Measurements from ENCODE around the gene AKT3.

AKT3 gene

GRCh38 chr1:243730487-243731150 lies 119.4 kb downstream of the AKT3 start:
- no peak for DNase-seq

DNA sequence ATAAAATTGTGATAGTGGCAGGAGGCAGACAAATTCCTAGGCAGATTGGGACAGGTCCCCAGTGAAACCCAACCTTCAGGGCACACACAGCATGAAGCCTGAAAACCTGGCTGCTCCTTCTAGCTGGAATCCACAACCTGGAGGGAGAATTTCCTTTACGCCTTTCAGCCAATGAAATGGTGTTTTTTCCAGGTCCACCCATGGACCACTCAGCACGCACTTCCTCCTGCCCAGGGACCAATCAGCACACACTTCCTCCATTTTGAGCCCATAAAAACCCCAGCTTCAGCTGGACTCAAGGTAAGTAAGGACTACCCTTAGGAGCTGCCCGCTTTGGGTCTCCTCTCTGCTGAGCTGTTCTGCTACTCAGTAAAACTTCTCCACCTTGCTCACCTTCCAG lies 120.1 kb downstream of the AKT3 start:
- DNase-seq: no peak

GRCh38 chr1:243727503-243728203 lies 122.4 kb downstream of the AKT3 start:
- DNase-seq: no peak

DNA sequence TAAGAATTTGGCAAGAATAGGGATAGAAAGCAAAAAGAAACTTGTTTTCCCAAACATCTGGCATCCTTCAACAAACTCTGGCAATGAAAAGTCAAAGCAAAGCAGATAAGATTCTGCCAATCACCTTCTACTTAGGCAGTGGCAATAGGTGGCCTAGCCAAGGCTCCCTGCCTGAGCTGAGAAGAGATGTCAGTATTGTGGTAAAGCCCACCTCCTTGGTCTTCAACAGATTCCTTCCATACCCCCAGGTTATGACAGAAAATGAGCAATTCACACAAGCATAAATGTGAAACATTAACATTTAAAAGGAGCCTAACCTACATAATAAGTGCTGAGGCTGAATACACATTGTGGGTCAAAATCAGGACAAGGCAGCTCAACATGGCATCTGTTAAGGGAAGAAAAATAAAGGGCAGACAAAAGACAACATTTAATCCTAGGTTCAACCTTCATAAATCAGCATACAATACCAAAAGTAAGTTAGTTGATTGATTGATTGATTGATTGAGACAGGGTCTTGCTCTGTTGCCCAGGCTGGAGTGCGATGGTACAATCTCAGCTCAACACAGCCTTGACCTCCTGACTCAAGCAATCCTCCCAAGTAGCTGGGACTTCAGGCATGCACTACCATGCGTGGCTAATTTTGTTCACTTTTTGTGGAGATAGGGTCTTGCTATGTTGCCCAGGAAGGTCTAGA lies 123.1 kb downstream of the AKT3 start:
- no peak for DNase-seq

DNA sequence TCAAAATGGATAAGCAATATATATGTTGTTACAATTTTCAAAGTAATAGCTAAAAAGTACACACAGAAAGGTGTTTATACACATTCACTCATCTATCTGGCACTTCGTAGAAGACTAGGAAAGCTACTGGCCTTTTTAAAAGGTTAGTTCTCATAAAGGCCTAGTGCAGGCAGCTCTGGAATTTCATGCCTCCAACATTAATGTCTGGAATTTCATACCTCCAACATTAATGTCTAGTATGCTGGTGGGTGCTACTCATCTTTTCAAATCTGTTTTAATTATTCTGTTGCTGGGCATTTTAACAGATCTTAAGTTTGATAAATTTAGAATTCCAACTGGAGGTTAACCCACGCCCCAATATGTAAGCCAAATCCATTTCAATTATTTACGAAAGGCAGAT lies 124.2 kb downstream of the AKT3 start:
- no peak for DNase-seq

DNA sequence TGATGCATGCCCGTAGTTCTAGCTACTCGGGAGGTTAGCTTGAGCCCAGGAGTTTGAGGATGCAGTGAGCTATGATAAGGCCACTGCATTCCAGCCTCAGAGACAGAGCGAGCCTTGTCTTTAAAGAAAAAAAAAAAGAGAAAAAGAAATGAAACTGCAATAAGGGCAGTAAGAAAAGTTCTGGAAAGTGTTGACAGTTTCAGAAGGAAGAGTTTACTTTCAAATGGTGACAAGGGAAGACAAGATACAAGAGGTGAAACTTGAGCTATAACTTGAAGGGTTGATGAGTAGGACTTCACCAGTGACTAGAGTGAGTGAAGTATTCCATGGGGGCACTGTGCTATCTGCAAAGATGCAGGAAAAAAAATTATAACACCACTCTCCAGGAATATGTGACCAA lies 125.0 kb downstream of the AKT3 start:
- no peak for DNase-seq

- no peak for DNase-seq
Observed at GRCh38 chr1:243723458-243724043, 126.5 kb downstream of the AKT3 start.

DNA sequence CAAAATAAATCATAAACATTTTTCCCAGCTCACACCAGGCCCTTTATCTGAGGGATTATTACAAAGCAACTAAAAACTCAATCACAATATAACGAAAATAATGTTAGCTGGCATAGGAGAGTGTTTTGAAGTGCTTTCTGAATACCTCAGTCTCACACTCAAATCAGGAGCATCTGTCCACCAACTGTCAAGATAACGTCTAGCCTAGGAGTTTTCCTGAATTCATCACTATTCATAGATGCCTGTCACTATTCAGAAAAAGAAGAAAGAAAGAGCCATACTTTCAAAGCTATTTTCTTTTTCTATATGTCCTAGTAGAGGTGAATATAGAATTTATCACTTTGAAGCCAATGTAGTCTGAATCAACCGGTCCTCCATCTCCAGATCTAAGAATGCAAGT lies 127.0 kb downstream of the AKT3 start:
- DNase-seq: no peak

GRCh38 chr1:243719476-243719875 lies 130.6 kb downstream of the AKT3 start:
- no peak for DNase-seq

GRCh38 chr1:243718893-243719292 lies 131.2 kb downstream of the AKT3 start:
- DNase-seq: no peak

DNA sequence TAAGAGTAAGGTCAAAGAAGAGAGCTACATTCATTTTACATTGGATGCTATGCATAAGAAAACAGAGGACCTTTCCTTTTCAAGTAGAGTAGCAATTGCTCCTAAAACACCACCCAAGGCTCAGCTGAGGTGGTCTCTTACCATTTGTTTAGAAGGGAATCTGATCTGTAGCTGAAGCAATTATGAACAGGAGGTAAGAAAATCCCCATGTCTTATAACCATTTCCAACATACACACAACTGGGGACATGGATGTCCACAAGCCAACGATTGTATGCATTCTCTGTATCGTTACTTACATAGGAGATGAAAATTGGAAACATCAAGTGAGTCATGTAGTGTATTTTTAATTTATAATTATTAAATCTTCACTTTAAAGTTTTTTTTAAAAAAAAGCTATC lies 132.0 kb downstream of the AKT3 start:
- no peak for DNase-seq

- DNase-seq: no peak
Observed at GRCh38 chr1:243716906-243717305, 133.1 kb downstream of the AKT3 start.

GRCh38 chr1:243715285-243715684 lies 134.8 kb downstream of the AKT3 start:
- DNase-seq: no peak

- no peak for DNase-seq
Observed at GRCh38 chr1:243713470-243714186, 136.4 kb downstream of the AKT3 start.

DNA sequence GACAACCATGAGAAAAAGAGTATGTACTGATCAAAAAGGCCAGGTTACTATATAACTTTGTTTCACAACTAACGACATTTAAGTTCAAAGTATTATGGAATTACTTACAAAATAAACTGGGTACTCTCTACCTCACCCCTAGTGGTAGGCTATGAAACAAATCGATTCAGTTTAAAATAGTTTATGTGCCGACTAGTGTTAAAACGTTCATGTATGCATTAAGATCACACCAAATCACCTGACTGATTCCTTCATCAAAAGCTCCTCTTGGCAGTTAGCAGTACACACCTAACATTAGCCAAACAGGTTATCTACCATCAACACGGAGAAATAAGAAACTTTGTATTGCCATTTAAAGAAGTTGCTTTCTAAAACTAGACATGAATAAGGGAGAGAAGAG lies 137.1 kb downstream of the AKT3 start:
- DNase-seq: no peak

- DNase-seq: no peak
Observed at GRCh38 chr1:243712242-243712641, 137.8 kb downstream of the AKT3 start.

DNA sequence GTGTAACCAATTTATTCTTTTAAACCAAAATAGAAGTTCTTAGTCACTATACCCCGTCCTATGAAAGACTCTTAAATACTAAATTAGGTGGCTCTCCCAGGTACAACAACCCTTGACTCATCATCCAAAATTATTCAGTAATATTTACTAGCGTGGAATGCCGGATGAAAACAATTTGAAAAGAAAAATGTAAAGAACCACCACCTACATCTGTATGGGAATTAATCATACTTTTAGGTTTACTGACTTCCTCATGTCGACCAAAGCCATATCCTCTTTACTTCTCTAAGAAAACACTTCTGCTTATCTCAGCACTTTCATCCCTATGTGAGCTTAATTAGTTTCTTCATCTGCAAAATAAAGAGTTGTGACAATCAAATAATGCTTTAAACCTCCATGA lies 139.6 kb downstream of the AKT3 start:
- no peak for DNase-seq

- no peak for DNase-seq
Observed at GRCh38 chr1:243708210-243708609, 141.8 kb downstream of the AKT3 start.

DNA sequence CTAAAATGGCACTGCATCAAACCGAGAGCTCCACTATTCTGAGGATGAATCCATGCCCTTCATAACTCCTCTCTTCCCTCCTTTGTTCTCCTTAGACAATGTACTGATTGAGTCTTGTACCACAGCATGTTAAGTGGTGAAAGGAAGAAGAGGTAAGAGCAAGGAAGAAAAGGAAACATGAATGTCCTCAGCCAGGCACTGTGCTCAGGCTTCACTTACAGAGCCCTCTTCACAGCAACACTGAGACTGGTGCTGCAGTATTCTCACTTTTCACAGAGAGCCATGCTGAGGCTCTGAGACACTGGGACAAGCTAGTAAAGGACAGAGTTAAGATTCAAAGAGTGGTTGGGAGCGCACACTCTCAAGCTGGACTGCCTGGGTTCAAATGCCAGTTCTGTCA lies 143.5 kb downstream of the AKT3 start:
- no peak for DNase-seq

- no peak for DNase-seq
Observed at GRCh38 chr1:243705585-243705984, 144.5 kb downstream of the AKT3 start.

DNA sequence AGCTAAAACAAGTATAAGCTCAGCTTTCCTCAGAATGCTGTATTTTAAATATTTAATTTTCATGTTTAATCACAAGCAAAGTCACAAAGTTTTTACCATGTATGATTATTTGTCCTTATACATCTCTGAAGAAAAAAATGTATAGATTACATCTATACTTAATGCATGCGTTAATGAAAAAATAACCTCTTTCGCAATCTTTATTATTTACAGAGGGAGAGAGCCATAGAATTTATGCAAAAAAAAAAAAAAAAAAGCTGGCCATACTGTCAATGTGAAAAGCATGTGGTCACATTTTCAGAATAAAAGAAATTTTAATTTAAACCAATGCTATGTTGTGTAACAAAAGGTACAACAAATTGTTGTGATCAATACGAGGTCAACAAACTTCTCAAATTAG lies 148.2 kb downstream of the AKT3 start:
- no peak for DNase-seq

- DNase-seq: no peak
Observed at GRCh38 chr1:243693800-243694199, 156.2 kb downstream of the AKT3 start.

DNA sequence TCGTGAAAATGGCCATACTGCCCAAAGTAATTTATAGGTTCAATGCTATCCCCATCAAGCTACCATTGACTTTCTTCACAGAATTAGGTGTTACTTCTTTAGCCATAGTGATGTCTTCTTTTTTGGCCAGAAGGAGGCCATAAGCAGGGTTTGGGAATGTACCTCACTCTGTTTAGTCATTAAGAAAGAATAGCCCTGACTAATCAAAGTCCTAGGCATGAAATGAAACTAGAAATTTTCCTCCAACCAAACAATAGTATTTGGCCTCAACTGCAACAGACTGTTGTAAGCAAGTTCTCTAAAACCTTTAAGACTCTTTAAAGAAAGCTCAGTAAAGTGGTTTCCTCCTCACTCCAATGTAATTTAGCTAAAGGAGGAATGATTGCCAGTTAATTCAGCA lies 163.9 kb downstream of the AKT3 start:
- no peak for DNase-seq

All from NCI-H187 (cell line).